Thoracic aorta (tissue), 2 donors: ENCODE data around the gene HEPN1. TPM values are rescaled to one million over a fixed set of nuclear protein-coding genes. Genes with fewer than 3 reads are reported as not detected.

ENCODE experiments used
- ATAC-seq: fragments of 150-250 bp; one replicate; pipeline ENCODE4 v1.8.0; 2017; ENCODE audit warnings: low read depth; ENCODE audit not compliant: insufficient number of reproducible peaks, low FRiP score
- DNase-seq: peaks from one replicate; pipeline ENCODE4 v3.0.0-alpha.2; 2020; ENCODE audit warnings: low spot score
- H3K27ac ChIP-seq, 2 donors: fragments of 200-600 bp; sonication (generic); 1 replicate in 1 of 2; 2 replicates in 1 of 2; pipeline ENCODE4 v1.5.1; 2016; ENCODE audit warnings: mild to moderate bottlenecking in 2 of 2, moderate library complexity in 2 of 2
- H3K27me3 ChIP-seq: fragments of 200-600 bp; sonication (generic); replicated peaks from 2 replicates; pipeline ENCODE4 v1.6.0; 2016; ENCODE audit warnings: mild to moderate bottlenecking; ENCODE audit not compliant: insufficient read depth
- H3K36me3 ChIP-seq: fragments of 200-600 bp; sonication (generic); one replicate; pipeline ENCODE4 v1.5.1; 2016
- H3K4me1 ChIP-seq, 2 donors: fragments of 200-600 bp; sonication (generic); 1 replicate in 1 of 2; 2 replicates in 1 of 2; pipeline versions ENCODE4 v1.5.1 to v1.6.0; 2016; ENCODE audit warnings: low read depth in 2 of 2, mild to moderate bottlenecking in 1 of 2; ENCODE audit not compliant: control insufficient read depth in 1 of 2
- H3K4me3 ChIP-seq: fragments of 200-600 bp; sonication (generic); 2 replicates; pipeline ENCODE4 v1.5.1; 2016; ENCODE audit warnings: mild to moderate bottlenecking
- H3K9me3 ChIP-seq: fragments of 200-600 bp; sonication (generic); 2 replicates; pipeline ENCODE4 v1.5.1; 2016
- CTCF ChIP-seq: fragments of 200-600 bp; sonication (generic); IDR thresholded peaks from one replicate; pipeline ENCODE4 v1.5.1; 2019; ENCODE audit warnings: antibody characterized with exemption
- total RNA-seq, 2 donors: library from RNA; depleted of rRNA; stranded (reverse); fragments of >200 nt; gene quantifications; one replicate each; pipeline versions ENCODE4 v1.1.0 to v1.2.3, GENCODE V29; 2016

The HEPN1 gene
- total RNA-seq, 2 donors from 2014 or later, result 0.41 TPM; not detected in 1

DNA sequence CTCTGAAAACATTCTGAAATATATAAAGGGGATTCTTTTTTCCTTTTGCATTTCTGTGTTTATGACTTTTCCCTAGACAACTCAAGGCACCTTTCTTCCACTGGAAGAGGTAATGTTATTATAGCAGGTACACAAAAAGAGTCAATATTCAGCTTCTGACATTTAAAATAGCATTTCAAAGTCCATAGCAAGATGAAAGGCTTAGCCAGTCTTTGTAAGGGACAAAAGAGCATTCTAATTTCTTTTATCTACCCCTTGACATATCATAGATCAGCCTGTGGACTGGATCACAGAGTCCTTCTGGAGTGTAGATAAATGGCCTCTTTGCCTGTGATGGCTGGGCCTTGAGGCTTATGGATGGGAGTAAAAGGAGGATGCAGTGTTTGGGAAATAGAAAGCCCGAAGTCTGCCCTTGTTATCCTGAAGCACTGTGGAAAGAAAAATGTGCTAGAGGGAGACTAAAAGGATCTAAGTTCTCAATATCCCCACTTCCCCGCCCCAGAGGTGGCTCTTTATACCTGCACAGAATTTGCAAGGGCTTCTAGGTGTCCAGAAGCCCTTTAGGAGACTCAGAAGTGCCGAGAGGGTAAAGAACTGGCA lies 18.4 kb downstream of the HEPN1 start:
- no peak for ATAC-seq
- no peaks in the 10 kb centered on the region for H3K36me3 ChIP-seq
- no peaks in the 10 kb centered on the region for H3K27me3 ChIP-seq
- no peak overlapping the region for H3K27ac ChIP-seq
- H3K9me3 ChIP-seq, result no peaks in the 10 kb centered on the region
- H3K4me1 ChIP-seq, result no peaks in the 10 kb centered on the region
- no peak overlapping the region for H3K4me3 ChIP-seq
- no peak for DNase-seq
- TF ChIP-seq CTCF, result no peak

DNA sequence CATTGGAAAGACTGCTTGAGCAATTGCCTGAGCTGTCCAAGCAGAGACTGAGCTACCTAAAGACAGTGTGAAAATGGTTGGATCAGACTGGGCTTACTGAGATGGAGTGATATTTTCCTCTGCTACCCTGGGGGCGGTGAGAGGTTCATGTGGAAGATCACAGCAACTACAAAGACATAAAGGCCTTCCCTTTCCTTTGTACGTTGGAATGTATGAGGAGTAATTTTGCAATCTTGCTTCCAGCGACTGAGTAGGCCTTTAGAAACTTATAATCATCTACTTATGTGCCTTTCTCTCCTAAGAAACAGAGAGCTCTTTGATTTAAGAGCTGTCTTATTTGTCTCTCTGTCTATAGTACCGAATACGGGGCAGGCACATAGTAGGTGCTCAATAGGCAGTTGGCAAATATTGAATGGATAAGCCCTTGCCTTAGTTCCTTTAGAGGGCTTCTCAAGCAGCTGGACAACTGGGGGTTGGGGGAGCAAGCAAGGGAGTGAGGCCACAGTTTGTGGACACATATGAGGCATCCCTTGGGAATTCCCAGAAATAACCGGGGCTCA lies 19.2 kb downstream of the HEPN1 start:
- no peaks in the 10 kb centered on the region for H3K9me3 ChIP-seq
- no peak overlapping the region for H3K4me3 ChIP-seq
- H3K36me3 ChIP-seq, result no peaks in the 10 kb centered on the region
- H3K27ac ChIP-seq, result no peak overlapping the region
- H3K4me1 ChIP-seq, result no peaks in the 10 kb centered on the region
- DNase-seq, result no peak
- H3K27me3 ChIP-seq, result no peaks in the 10 kb centered on the region
- ATAC-seq, result no peak
- TF ChIP-seq CTCF, result no peak

GRCh38 chr11:124938970-124939369 lies 19.9 kb downstream of the HEPN1 start:
- DNase-seq, result no peak
- Histone ChIP-seq H3K27ac (no peak overlapping the region), H3K27me3 (no peaks in the 10 kb centered on the region), H3K4me3 (no peak overlapping the region), H3K9me3 (no peaks in the 10 kb centered on the region), H3K36me3 (no peaks in the 10 kb centered on the region), H3K4me1 (no peaks in the 10 kb centered on the region)
- TF ChIP-seq CTCF, result no peak
- no peak for ATAC-seq

DNA sequence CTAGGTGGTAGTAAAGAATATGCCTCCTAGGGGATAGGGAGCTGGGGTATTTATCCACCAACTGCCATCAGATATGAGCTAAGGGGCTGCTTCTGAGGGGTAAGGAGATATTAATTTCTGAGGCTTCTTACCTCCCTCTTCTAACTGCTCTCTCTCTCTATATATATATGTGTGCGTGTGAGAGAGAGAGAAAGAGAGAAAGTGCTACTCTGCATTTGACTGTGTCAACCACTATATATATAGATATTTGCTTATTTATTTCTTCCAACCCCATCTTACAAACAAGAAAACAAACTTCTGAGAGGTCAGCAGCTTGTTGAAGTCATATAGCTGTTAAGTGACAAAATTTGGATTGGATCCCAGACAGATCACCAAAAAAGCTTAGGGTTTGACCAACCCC lies 22.7 kb downstream of the HEPN1 start:
- ATAC-seq (no peak), DNase-seq (no peak)
- H3K27ac ChIP-seq, result no peak overlapping the region
- H3K4me1 ChIP-seq, result no peaks in the 10 kb centered on the region
- no peaks in the 10 kb centered on the region for H3K27me3 ChIP-seq
- no peak for TF ChIP-seq CTCF
- no peak overlapping the region for H3K4me3 ChIP-seq
- H3K36me3 ChIP-seq, result no peaks in the 10 kb centered on the region
- no peaks in the 10 kb centered on the region for H3K9me3 ChIP-seq

GRCh38 chr11:124942466-124943253 lies 23.6 kb downstream of the HEPN1 start:
- Histone ChIP-seq H3K9me3 (no peaks in the 10 kb centered on the region), H3K4me3 (no peak overlapping the region), H3K27me3 (no peaks in the 10 kb centered on the region), H3K36me3 (no peaks in the 10 kb centered on the region), H3K27ac (no peak overlapping the region), H3K4me1 (no peaks in the 10 kb centered on the region)
- DNase-seq, result no peak
- TF ChIP-seq CTCF, result no peak
- no peak for ATAC-seq
